A549 (cell line): Measurements from ENCODE around the gene ABI3BP.

Experiments
- CEBPB ChIP-seq, 2 experiments: fragments of >200 bp in 1 of 2; sonication (Bioruptor Twin) in 1 of 2; formaldehyde crosslinking in 1 of 2; IDR thresholded peaks; 2 replicates each; pipeline ENCODE4 v1.6.1; 2012 to 2016
- CHD2 ChIP-seq: fragments of 150-350 bp; IDR thresholded peaks from 2 replicates; pipeline ENCODE4 v1.6.1; 2014; ENCODE audit warnings: low read length; ENCODE audit not compliant: partially characterized antibody
- CTCF ChIP-seq: fragments of >200 bp; sonication (Bioruptor Twin); formaldehyde crosslinking; IDR thresholded peaks from 3 replicates; pipeline ENCODE4 v1.5.1; 2016
- EP300 ChIP-seq, 2 experiments: fragments of >200 bp; sonication (Bioruptor Twin); formaldehyde crosslinking; IDR thresholded peaks; 2 replicates in 1 of 2; 3 replicates in 1 of 2; pipeline ENCODE4 v1.6.1; 2016 to 2017
- KDM5A ChIP-seq: fragments of 200-600 bp; sonication (generic); IDR thresholded peaks from 2 replicates; pipeline ENCODE4 v1.6.1; 2016; ENCODE audit warnings: antibody characterized with exemption, mild to moderate bottlenecking
- MAFK ChIP-seq: fragments of 450-650 bp; IDR thresholded peaks from 2 replicates; pipeline ENCODE4 v1.6.1; 2014; ENCODE audit not compliant: partially characterized antibody
- MAZ ChIP-seq: fragments of 150-350 bp; IDR thresholded peaks from 2 replicates; pipeline ENCODE4 v1.6.1; 2014; ENCODE audit warnings: antibody characterized with exemption, low read depth, low read length, borderline replicate concordance
- POLR2A ChIP-seq: IDR thresholded peaks from 2 replicates; pipeline ENCODE4 v1.6.1; 2012; ENCODE audit warnings: mild to moderate bottlenecking, low read length
- RCOR1 ChIP-seq: fragments of 150-350 bp; IDR thresholded peaks from 2 replicates; pipeline ENCODE4 v1.6.1; 2014; ENCODE audit warnings: antibody characterized with exemption, low read length, low read depth
- REST ChIP-seq: fragments of 200-600 bp; sonication (generic); IDR thresholded peaks from 2 replicates; pipeline ENCODE4 v1.6.1; 2016; ENCODE audit warnings: antibody characterized with exemption, mild to moderate bottlenecking, moderate library complexity
- USF2 ChIP-seq: fragments of 450-650 bp; IDR thresholded peaks from 2 replicates; pipeline ENCODE4 v1.6.1; 2014; ENCODE audit warnings: antibody characterized with exemption

GRCh38 chr3:100868096-100868495 is 125.1 kb downstream of the ABI3BP start:
- TF ChIP-seq CEBPB (IDR thresholded peaks at IDR 0.05) (no peak), RCOR1 (no peak), EP300 (IDR thresholded peaks at IDR 0.05) (no peak), POLR2A (no peak), REST (no peak), MAFK (no peak), USF2 (no peak), CHD2 (no peak), CTCF (no peak), MAZ (no peak), KDM5A (no peak)
